ENCODE results near the gene DARS2.

DNA sequence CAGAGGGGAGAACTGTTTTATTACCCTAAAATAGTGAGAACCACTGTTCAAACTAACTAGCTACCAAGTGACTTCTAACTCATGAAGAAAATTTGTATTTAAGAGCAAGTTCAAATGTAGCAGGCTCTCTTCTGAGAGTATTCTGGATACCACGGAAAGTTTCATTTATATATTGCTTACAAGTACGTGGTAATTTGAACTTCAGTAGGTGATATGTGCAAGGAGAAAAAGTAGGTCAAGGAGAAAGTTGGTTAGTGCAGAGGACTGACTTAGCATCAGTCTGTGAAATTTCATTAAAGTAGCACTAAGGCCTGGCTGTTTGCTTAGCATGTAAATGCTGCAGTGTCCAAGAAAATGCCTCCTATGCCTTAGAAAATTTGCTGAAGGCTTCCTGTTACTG, 76.0 kb downstream of the DARS2 start:
- TF ChIP-seq, protein P1, sequence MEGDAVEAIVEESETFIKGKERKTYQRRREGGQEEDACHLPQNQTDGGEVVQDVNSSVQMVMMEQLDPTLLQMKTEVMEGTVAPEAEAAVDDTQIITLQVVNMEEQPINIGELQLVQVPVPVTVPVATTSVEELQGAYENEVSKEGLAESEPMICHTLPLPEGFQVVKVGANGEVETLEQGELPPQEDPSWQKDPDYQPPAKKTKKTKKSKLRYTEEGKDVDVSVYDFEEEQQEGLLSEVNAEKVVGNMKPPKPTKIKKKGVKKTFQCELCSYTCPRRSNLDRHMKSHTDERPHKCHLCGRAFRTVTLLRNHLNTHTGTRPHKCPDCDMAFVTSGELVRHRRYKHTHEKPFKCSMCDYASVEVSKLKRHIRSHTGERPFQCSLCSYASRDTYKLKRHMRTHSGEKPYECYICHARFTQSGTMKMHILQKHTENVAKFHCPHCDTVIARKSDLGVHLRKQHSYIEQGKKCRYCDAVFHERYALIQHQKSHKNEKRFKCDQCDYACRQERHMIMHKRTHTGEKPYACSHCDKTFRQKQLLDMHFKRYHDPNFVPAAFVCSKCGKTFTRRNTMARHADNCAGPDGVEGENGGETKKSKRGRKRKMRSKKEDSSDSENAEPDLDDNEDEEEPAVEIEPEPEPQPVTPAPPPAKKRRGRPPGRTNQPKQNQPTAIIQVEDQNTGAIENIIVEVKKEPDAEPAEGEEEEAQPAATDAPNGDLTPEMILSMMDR (IDR thresholded peaks at IDR 0.05; ENCODE audit: low read depth, low read length, poor library complexity, severe bottlenecking): no peak
- TF ChIP-seq EZH2phosphoT487 (IDR thresholded peaks at IDR 0.05; ENCODE audit: borderline replicate concordance, low read length): no peak

Data from DOHH2 (cell line).